GM18951 (cell line): ENCODE results near the gene ADCY7.

Source experiments
- POLR2A ChIP-seq: IDR thresholded peaks from 4 replicates; pipeline ENCODE4 v1.6.1; 2011; ENCODE audit warnings: mild to moderate bottlenecking; ENCODE audit not compliant: insufficient read length, insufficient read depth; ENCODE audit errors: extremely low read depth
- in situ Hi-C: fragments of 300-500 bp; cut with MboI; formaldehyde crosslinking; loops from one replicate; pipeline ENCODE4 v1.12.0; 2022; ENCODE audit warnings: low sequenced_read_pairs, mixed read lengths, inconsistent platforms; ENCODE audit not compliant: unreplicated experiment

Gene ADCY7

GRCh38 chr16:50305441-50306061 lies 39.2 kb downstream of the ADCY7 start:
- in situ Hi-C loops, result no loop called here
- TF ChIP-seq POLR2A, result no peak

GRCh38 chr16:50306287-50306686 lies 39.9 kb downstream of the ADCY7 start:
- no peak for TF ChIP-seq POLR2A
- in situ Hi-C loops, result no loop called here

GRCh38 chr16:50308237-50308965 lies 42.0 kb downstream of the ADCY7 start:
- in situ Hi-C loops, result no loop called here
- no peak for TF ChIP-seq POLR2A

- TF ChIP-seq POLR2A, result no peak
- in situ Hi-C loops, result no loop called here
Measured at GRCh38 chr16:50309156-50309526, 42.8 kb downstream of the ADCY7 start.

- in situ Hi-C loops, result no loop called here
- no peak for TF ChIP-seq POLR2A
Measured at GRCh38 chr16:50309527-50310307, 43.4 kb downstream of the ADCY7 start.

GRCh38 chr16:50310308-50311133 lies 44.2 kb downstream of the ADCY7 start:
- in situ Hi-C loops, result no loop called here
- TF ChIP-seq POLR2A, result no peak

GRCh38 chr16:50311134-50311528 lies 44.8 kb downstream of the ADCY7 start:
- no peak for TF ChIP-seq POLR2A
- in situ Hi-C loops, result no loop called here

- TF ChIP-seq POLR2A, result no peak
- in situ Hi-C loops, result no loop called here
Measured at GRCh38 chr16:50311891-50312501, 45.6 kb downstream of the ADCY7 start.

- in situ Hi-C loops, result no loop called here
- no peak for TF ChIP-seq POLR2A
Measured at GRCh38 chr16:50313596-50314478, 47.5 kb downstream of the ADCY7 start.

- in situ Hi-C loops, result no loop called here
Measured at GRCh38 chr16:50314665-50315064, 48.3 kb downstream of the ADCY7 start.

GRCh38 chr16:50315346-50315997 lies 49.1 kb downstream of the ADCY7 start:
- in situ Hi-C loops, result no loop called here
- TF ChIP-seq POLR2A, result no peak

More at GRCh38 chr16:50314665-50315064, 48.3 kb downstream of the ADCY7 start:
- TF ChIP-seq POLR2A, result no peak

- no peak for TF ChIP-seq POLR2A
- in situ Hi-C loops, result no loop called here
Measured at GRCh38 chr16:50316102-50316847, 49.9 kb downstream of the ADCY7 start.
